CD8-positive, alpha-beta memory T cell (primary cell): ENCODE results near the gene KIAA1958. TPM values are rescaled to one million over a fixed set of nuclear protein-coding genes. Genes with fewer than 3 reads are reported as not detected.
"Not testable (repeated sequence)": the region's sequence is repeated elsewhere in the genome, so short reads cannot be mapped to it uniquely, and the experiment has no call there.

Experiments
- CTCF ChIA-PET: fragments of 350-600 bp; sonication (Branson Sonifier 250); formaldehyde crosslinking; loops from one replicate; lab custom pipeline; 2021; ENCODE audit warnings: antibody characterized with exemption; lab: Charles Lee
- POLR2A ChIA-PET: fragments of 350-600 bp; sonication (Branson Sonifier 250); formaldehyde crosslinking; loops from one replicate; lab custom pipeline; 2021; ENCODE audit warnings: antibody characterized with exemption; lab: Charles Lee
- DNase-seq, 5 donors: peaks; one replicate each; pipeline versions ENCODE4 v3.0.0 to v3.0.0-alpha.2; 2020 to 2022; ENCODE audit warnings: mixed read lengths in 1 of 5
- H3K27ac ChIP-seq: one replicate; pipeline ENCODE4 v1.7.0; 2013; ENCODE audit warnings: low read depth, mild to moderate bottlenecking, low read length, moderate library complexity
- H3K27me3 ChIP-seq: 2 replicates; pipeline ENCODE4 v1.7.0; 2013; ENCODE audit warnings: low read length, mild to moderate bottlenecking; ENCODE audit not compliant: insufficient read depth, poor library complexity, severe bottlenecking
- H3K36me3 ChIP-seq: 2 replicates; pipeline ENCODE4 v1.7.0; 2013; ENCODE audit warnings: mild to moderate bottlenecking, low read length, moderate library complexity; ENCODE audit not compliant: insufficient read depth
- H3K4me1 ChIP-seq: 2 replicates; pipeline ENCODE4 v1.7.0; 2013; ENCODE audit warnings: mild to moderate bottlenecking, low read length, moderate library complexity; ENCODE audit not compliant: insufficient read depth
- H3K4me3 ChIP-seq: 2 replicates; pipeline ENCODE4 v1.7.0; 2013; ENCODE audit warnings: mild to moderate bottlenecking, low read length
- H3K9me3 ChIP-seq: 2 replicates; pipeline ENCODE4 v1.7.0; 2013; ENCODE audit warnings: mild to moderate bottlenecking, low read length
- H3K27ac Mint-ChIP-seq, 8 donors: one replicate each; pipeline ENCODE4 v1.8.0; 2020 to 2021; ENCODE audit warnings: mixed read lengths in 8 of 8, mild to moderate bottlenecking in 6 of 8, inconsistent platforms in 3 of 8, moderate library complexity in 3 of 8
- H3K27me3 Mint-ChIP-seq, 2 donors: one replicate each; pipeline ENCODE4 v1.8.0; 2020 to 2021; ENCODE audit warnings: mixed read lengths in 2 of 2, mild to moderate bottlenecking in 1 of 2, moderate library complexity in 1 of 2
- H3K36me3 Mint-ChIP-seq, 3 donors: one replicate each; pipeline ENCODE4 v1.8.0; 2020 to 2021; ENCODE audit warnings: mixed read lengths in 3 of 3, inconsistent platforms in 1 of 3, mild to moderate bottlenecking in 1 of 3
- H3K4me1 Mint-ChIP-seq, 3 donors: one replicate each; pipeline ENCODE4 v1.8.0; 2020 to 2021; ENCODE audit warnings: mixed read lengths in 3 of 3, inconsistent platforms in 1 of 3, mild to moderate bottlenecking in 1 of 3
- H3K4me3 Mint-ChIP-seq, 7 donors: one replicate each; pipeline ENCODE4 v1.8.0; 2020 to 2021; ENCODE audit warnings: mixed read lengths in 7 of 7, mild to moderate bottlenecking in 6 of 7, moderate library complexity in 4 of 7, inconsistent platforms in 2 of 7
- H3K9me3 Mint-ChIP-seq, 5 donors: one replicate each; pipeline ENCODE4 v1.8.0; 2020 to 2022; ENCODE audit warnings: mixed read lengths in 5 of 5, mild to moderate bottlenecking in 3 of 5, moderate library complexity in 2 of 5, inconsistent platforms in 1 of 5
- polyA plus RNA-seq: library from polyadenylated mRNA; unstranded; fragments of 300-500 nt; fragmentation: Illumina TruSeq; gene quantifications from one replicate; pipeline ENCODE4 v1.2.3, GENCODE V29; 2021
- total RNA-seq, 2 experiments: library from RNA; stranded (reverse); gene quantifications; one replicate each; pipeline ENCODE4 v1.2.3, GENCODE V29; 2021

Gene KIAA1958
- total and polyA plus RNA-seq, 3 experiments from 2014 or later: 2.4 to 6.7 (median 6.4) TPM

DNA sequence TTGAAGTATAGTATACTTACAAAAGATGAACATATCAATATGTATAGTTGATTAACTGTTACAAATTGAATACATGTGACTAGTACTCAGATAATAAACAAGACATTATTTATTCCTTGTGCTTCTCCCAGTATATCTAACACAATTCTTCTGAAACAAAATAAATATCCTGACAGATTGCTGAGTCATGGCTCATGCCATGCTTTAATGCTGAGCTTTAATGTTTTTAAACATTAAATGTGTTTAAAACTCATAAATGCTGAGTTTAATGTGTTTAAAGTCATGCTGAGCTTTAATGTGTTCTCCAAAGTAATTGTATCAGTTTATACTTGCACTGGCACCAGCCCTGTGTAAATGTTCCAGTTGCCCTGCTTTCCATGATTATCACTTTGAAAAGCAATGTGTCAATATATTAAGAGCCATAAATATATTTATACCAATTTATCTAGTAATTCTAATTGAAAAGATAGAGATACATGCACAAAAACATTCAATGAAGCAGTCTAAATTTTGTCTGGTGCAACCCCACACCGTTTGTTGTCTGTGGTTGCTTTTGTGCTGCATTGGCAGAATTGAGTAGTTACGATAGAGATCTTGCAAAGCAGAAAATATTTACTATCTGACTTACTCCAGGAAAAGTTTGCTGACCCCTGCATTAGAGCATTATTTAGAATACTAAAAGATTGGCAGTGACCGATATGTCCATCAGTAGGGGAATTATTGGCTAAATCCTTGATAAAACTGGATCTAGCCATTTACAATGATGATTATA lies 15.7 kb downstream of the KIAA1958 start:
- CTCF ChIA-PET: no interaction called here
- Mint-ChIP-seq H3K27ac (no peak overlapping the region), H3K36me3 (peaks cover 0 to 3% (median 2%) of the 10 kb centered on the region in 3 donors), H3K4me1 (no peaks in the 10 kb centered on the region), H3K4me3 (no peak overlapping the region), H3K9me3 (no peaks in the 10 kb centered on the region), H3K27me3 (no peaks in the 10 kb centered on the region)
- no peak for DNase-seq
- no peaks in the 10 kb centered on the region for H3K4me1 ChIP-seq
- H3K4me3 ChIP-seq: no peak overlapping the region
- H3K27ac ChIP-seq: no peak overlapping the region
- no peaks in the 10 kb centered on the region for H3K9me3 ChIP-seq
- POLR2A ChIA-PET: no interaction called here
- no peaks in the 10 kb centered on the region for H3K36me3 ChIP-seq
- no peaks in the 10 kb centered on the region for H3K27me3 ChIP-seq

DNA sequence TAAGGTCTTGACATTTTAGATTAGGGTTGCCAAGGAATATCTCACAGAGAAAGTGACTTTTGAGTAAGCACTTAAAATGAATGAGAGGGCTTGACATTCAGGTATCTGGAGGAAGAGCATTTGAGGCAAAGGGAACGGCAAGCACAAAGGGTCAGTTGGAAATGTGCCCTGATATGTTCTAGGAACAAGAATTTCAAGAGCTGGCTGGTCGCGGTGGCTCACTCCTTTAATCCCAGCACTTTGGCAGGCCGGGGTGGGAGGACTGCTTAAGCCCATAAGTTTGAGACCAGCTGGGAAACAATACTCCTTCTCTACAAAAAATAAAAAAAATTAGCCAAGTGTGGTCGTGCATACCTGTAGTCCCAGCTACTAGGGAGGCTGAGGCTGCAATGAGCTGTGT lies 16.5 kb downstream of the KIAA1958 start:
- POLR2A ChIA-PET: no interaction called here
- no peak overlapping the region for H3K4me3 Mint-ChIP-seq
- H3K9me3 Mint-ChIP-seq: no peaks in the 10 kb centered on the region
- H3K27me3 ChIP-seq: no peaks in the 10 kb centered on the region
- H3K4me1 Mint-ChIP-seq: no peaks in the 10 kb centered on the region
- no peak for DNase-seq
- H3K36me3 Mint-ChIP-seq: peaks cover 0 to 3% (median 2%) of the 10 kb centered on the region in 3 donors
- CTCF ChIA-PET: no interaction called here
- no peaks in the 10 kb centered on the region for H3K4me1 ChIP-seq
- no peaks in the 10 kb centered on the region for H3K9me3 ChIP-seq
- no peak overlapping the region for H3K4me3 ChIP-seq
- H3K27me3 Mint-ChIP-seq: no peaks in the 10 kb centered on the region
- H3K27ac Mint-ChIP-seq: no peak overlapping the region
- H3K27ac ChIP-seq: no peak overlapping the region
- H3K36me3 ChIP-seq: no peaks in the 10 kb centered on the region

DNA sequence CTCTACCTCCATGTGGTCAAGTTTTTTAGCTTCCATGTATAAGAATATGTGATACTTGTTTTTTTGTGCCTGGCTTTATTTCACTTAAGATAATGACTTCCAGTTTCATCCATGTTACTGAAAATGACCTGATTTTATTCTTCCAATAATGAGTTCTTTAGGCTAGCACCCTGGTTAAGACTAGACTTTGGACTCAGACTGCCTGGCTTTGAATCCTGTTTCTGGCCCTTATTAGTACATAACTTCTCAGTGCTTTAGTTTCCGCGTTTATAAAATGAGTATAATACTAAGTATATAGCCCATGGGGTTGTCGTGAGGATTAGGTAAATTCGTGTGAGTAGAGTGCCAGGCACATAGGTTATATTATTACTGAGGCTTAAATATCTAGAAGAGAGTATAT lies 18.5 kb downstream of the KIAA1958 start:
- Mint-ChIP-seq H3K4me3 (no peak overlapping the region), H3K27me3 (no peaks in the 10 kb centered on the region), H3K27ac (no peak overlapping the region), H3K36me3 (peaks cover 0 to 3% (median 2%) of the 10 kb centered on the region in 3 donors), H3K9me3 (no peaks in the 10 kb centered on the region), H3K4me1 (no peaks in the 10 kb centered on the region)
- Histone ChIP-seq H3K27ac (no peak overlapping the region), H3K9me3 (no peaks in the 10 kb centered on the region), H3K4me1 (no peaks in the 10 kb centered on the region), H3K27me3 (no peaks in the 10 kb centered on the region), H3K36me3 (no peaks in the 10 kb centered on the region), H3K4me3 (no peak overlapping the region)
- DNase-seq: no peak
- ChIA-PET CTCF (no interaction called here), POLR2A (interaction anchor here (0.6 kb wide), 1 partner anchor 172 kb away, joined by 3 read pairs; no protein-coding TSS in a partner anchor)

DNA sequence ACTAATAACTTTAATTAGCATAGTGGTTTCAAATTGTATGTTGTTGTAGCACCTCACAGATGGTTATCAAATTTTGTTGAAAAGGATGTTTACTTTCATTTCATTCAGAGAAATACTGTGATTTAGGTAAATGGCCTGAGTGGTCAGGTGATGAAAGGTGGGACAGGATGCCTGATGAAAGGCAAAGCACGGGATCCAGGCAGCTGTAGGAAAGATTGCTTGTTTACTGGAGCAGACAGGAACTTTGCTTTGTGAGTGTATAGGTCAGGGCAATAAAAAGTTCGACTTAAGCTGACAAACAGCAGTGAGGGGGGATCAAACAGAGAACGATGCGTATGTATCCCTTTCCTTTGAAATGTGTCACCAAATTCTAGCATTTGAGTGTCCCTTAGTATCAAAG lies 19.0 kb downstream of the KIAA1958 start:
- peaks cover 0 to 3% (median 2%) of the 10 kb centered on the region in 3 donors for H3K36me3 Mint-ChIP-seq
- H3K4me3 ChIP-seq: no peak overlapping the region
- no peaks in the 10 kb centered on the region for H3K4me1 ChIP-seq
- H3K27me3 Mint-ChIP-seq: no peaks in the 10 kb centered on the region
- H3K27me3 ChIP-seq: no peaks in the 10 kb centered on the region
- H3K36me3 ChIP-seq: no peaks in the 10 kb centered on the region
- no peaks in the 10 kb centered on the region for H3K9me3 Mint-ChIP-seq
- H3K27ac ChIP-seq: no peak overlapping the region
- ChIA-PET CTCF (no interaction called here), POLR2A (interaction anchor here (0.6 kb wide), 1 partner anchor 173 kb away, joined by 3 read pairs; no protein-coding TSS in a partner anchor)
- H3K9me3 ChIP-seq: no peaks in the 10 kb centered on the region
- DNase-seq: no peak
- no peaks in the 10 kb centered on the region for H3K4me1 Mint-ChIP-seq
- H3K27ac Mint-ChIP-seq: no peak overlapping the region
- H3K4me3 Mint-ChIP-seq: no peak overlapping the region

GRCh38 chr9:112506571-112506970 lies 19.9 kb downstream of the KIAA1958 start:
- CTCF ChIA-PET: no interaction called here
- H3K27ac ChIP-seq: no peak overlapping the region
- Mint-ChIP-seq H3K36me3 (peaks cover 0 to under 1% (median 0%) of the 10 kb centered on the region in 3 donors), H3K27ac (no peak overlapping the region), H3K27me3 (no peaks in the 10 kb centered on the region), H3K4me1 (no peaks in the 10 kb centered on the region), H3K4me3 (no peak overlapping the region), H3K9me3 (no peaks in the 10 kb centered on the region)
- no peak for DNase-seq
- H3K9me3 ChIP-seq: no peaks in the 10 kb centered on the region
- POLR2A ChIA-PET: no interaction called here
- no peaks in the 10 kb centered on the region for H3K4me1 ChIP-seq
- H3K4me3 ChIP-seq: no peak overlapping the region
- no peaks in the 10 kb centered on the region for H3K36me3 ChIP-seq
- H3K27me3 ChIP-seq: no peaks in the 10 kb centered on the region

DNA sequence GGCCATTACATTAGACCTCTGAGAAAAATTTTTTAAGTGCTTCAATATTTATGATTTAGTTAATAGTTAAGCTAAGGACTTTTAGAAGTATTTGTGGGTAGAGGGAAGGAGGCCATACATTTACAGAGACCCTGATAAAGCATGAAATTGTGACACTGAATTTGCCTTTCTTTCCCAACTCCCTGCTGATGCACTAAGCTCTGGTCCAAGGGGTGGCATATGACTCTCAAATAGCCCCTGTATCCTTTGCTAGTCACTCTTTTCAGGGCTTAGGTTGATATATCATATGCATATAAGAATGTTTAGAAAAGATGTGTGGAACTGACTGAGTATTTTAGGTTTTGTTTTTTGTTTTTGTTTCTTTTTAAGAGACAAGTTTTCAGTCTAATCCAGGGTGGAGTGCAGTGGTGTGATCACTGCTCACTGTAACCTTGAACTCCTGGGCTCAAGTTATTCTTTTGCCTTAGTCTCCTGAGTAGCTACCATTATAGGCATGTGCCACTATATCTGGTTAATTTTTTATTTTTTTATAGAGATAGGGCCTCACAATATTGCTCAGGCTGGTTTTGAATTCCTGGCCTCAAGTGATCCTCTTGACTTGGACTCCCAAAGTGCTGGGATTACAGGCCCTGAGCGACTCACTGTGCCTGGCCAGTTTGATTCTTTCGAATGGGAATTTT lies 20.5 kb downstream of the KIAA1958 start:
- H3K27me3 Mint-ChIP-seq: no peaks in the 10 kb centered on the region
- DNase-seq: no peak
- no peak overlapping the region for H3K4me3 Mint-ChIP-seq
- H3K4me1 Mint-ChIP-seq: no peaks in the 10 kb centered on the region
- H3K27ac Mint-ChIP-seq: no peak overlapping the region
- no peaks in the 10 kb centered on the region for H3K9me3 Mint-ChIP-seq
- Histone ChIP-seq H3K27me3 (no peaks in the 10 kb centered on the region), H3K36me3 (no peaks in the 10 kb centered on the region), H3K4me3 (no peak overlapping the region), H3K4me1 (no peaks in the 10 kb centered on the region), H3K9me3 (no peaks in the 10 kb centered on the region), H3K27ac (no peak overlapping the region)
- no peaks in the 10 kb centered on the region for H3K36me3 Mint-ChIP-seq
- ChIA-PET CTCF (no interaction called here), POLR2A (no interaction called here)

GRCh38 chr9:112508377-112508776 lies 21.8 kb downstream of the KIAA1958 start:
- POLR2A ChIA-PET: no interaction called here

DNA sequence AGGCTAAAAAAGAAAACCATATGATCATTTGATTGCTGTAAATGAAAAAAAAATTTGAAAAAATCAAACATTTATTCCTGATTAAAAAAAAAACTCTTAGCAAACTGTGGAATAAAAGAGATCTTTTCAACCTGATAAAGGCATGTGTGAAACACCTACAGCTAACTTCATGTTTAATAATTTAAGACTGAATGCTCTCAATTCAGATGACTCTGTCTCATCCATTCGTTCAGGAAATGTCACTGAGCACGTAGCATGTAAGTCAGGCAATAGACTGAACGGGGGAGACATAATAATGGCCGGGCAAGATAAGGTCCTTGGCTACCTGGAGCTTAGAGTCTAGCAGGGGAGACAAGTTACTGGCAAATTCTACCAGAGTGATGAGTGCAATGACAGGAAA lies 25.8 kb downstream of the KIAA1958 start:
- DNase-seq, H3K27me3 Mint-ChIP-seq, CTCF ChIA-PET, H3K9me3 Mint-ChIP-seq, H3K27ac Mint-ChIP-seq, H3K36me3 ChIP-seq, H3K4me3 Mint-ChIP-seq, H3K4me1 ChIP-seq, H3K4me1 Mint-ChIP-seq, H3K36me3 Mint-ChIP-seq, H3K27ac ChIP-seq, POLR2A ChIA-PET, H3K27me3 ChIP-seq, H3K4me3 ChIP-seq, H3K9me3 ChIP-seq: not testable (repeated sequence)

More at GRCh38 chr9:112508377-112508776, 21.8 kb downstream of the KIAA1958 start:
- no peaks in the 10 kb centered on the region for H3K4me1 Mint-ChIP-seq
- no peak overlapping the region for H3K27ac Mint-ChIP-seq
- H3K4me1 ChIP-seq: no peaks in the 10 kb centered on the region
- H3K9me3 ChIP-seq: no peaks in the 10 kb centered on the region
- no peaks in the 10 kb centered on the region for H3K27me3 ChIP-seq
- no peak for DNase-seq
- no peaks in the 10 kb centered on the region for H3K36me3 ChIP-seq
- no peak overlapping the region for H3K4me3 Mint-ChIP-seq
- H3K36me3 Mint-ChIP-seq: no peaks in the 10 kb centered on the region
- H3K9me3 Mint-ChIP-seq: no peaks in the 10 kb centered on the region
- CTCF ChIA-PET: no interaction called here
- no peak overlapping the region for H3K27ac ChIP-seq
- H3K4me3 ChIP-seq: no peak overlapping the region
- peaks cover 0 to 3% of the 10 kb centered on the region in 2 donors for H3K27me3 Mint-ChIP-seq
